HepG2 (cell line): Measurements from ENCODE around the gene KIAA1614. TPM values are rescaled to one million over a fixed set of nuclear protein-coding genes. Genes with fewer than 3 reads are reported as not detected.

ENCODE experiments used
- ATAC-seq: fragments of 200-7000 bp; cut with Tn5 transposase; 3 replicates; pipeline ENCODE4 v1.9.1; 2020; ENCODE audit warnings: mild to moderate bottlenecking, moderate library complexity
- BruUV-seq: library from RNA; stranded (reverse); fragments of 400-500 nt; replicated peaks from 2 replicates; lab custom pipeline; 2021; lab: Mats Ljungman, UMichigan
- CTCF ChIA-PET: fragments of 300-600 bp; formaldehyde crosslinking; extraction: SDS; loops from one replicate; lab custom pipeline; 2021; ENCODE audit warnings: low total read pairs, inconsistent platforms, low intra/inter-chr PET ratio; lab: Yijun Ruan, JAX
- POLR2A ChIA-PET: fragments of 350-600 bp; sonication (Branson Sonifier 250); formaldehyde crosslinking; loops from one replicate; lab custom pipeline; 2020; ENCODE audit warnings: antibody characterized with exemption, inconsistent platforms; lab: Yijun Ruan, JAX
- DNase-seq: peaks from one replicate; pipeline ENCODE4 v3.0.0-alpha.2; 2015; ENCODE audit warnings: low spot score
- FAIRE-seq: peaks from 3 replicates; lab custom pipeline; 2011; peaks lifted over from hg19 to GRCh38; lab: Jason Lieb, UNC
- H2AFZ ChIP-seq: one replicate; pipeline ENCODE4 v1.6.1; 2011; ENCODE audit warnings: low read length, inconsistent platforms
- H3K27ac ChIP-seq: fragments of 300-600 bp; 3 replicates; pipeline ENCODE4 v1.8.0; 2011; ENCODE audit warnings: mixed run types, mild to moderate bottlenecking, mixed read lengths, low read length, inconsistent platforms; ENCODE audit not compliant: insufficient read depth; ENCODE audit errors: extremely low read length
- H3K27me3 ChIP-seq, 2 experiments: fragments of 200-600 bp in 1 of 2; 2 replicates in 1 of 2; 3 replicates in 1 of 2; pipeline versions ENCODE4 v1.6.0 to v1.8.0; 2011; ENCODE audit warnings: low read length in 2 of 2, mild to moderate bottlenecking in 2 of 2, moderate library complexity in 2 of 2, inconsistent platforms in 1 of 2; ENCODE audit not compliant: insufficient read depth in 2 of 2, control insufficient read depth in 1 of 2
- H3K36me3 ChIP-seq, 2 experiments: fragments of 200-600 bp in 1 of 2; replicated peaks in 1 of 2; 2 replicates in 1 of 2; 3 replicates in 1 of 2; pipeline versions ENCODE4 v1.5.1 to v1.8.0; 2011; ENCODE audit warnings: low read length in 2 of 2, inconsistent platforms in 1 of 2; ENCODE audit not compliant: insufficient read depth in 2 of 2, control insufficient read depth in 1 of 2
- H3K4me1 ChIP-seq: 2 replicates; pipeline ENCODE4 v1.5.1; 2012; ENCODE audit warnings: low read length, inconsistent platforms; ENCODE audit not compliant: insufficient read depth
- H3K4me2 ChIP-seq: 2 replicates; pipeline ENCODE4 v1.6.0; 2011; ENCODE audit warnings: low read depth, low read length, inconsistent platforms
- H3K4me3 ChIP-seq, 3 experiments: fragments of 200-600 bp in 1 of 3; sonication (generic), shearing (Covaris generic) in 1 of 3; replicated peaks in 1 of 3; 2 replicates each; pipeline ENCODE4 v1.5.1; 2011 to 2016; ENCODE audit warnings: low read length in 3 of 3, inconsistent platforms in 2 of 3, low read depth in 2 of 3, mild to moderate bottlenecking in 2 of 3, control low read depth in 1 of 3, mixed read lengths in 1 of 3; ENCODE audit not compliant: insufficient read depth in 1 of 3
- H3K79me2 ChIP-seq: one replicate; pipeline ENCODE4 v1.6.1; 2011; ENCODE audit warnings: low read length, inconsistent platforms; ENCODE audit not compliant: insufficient read depth
- H3K9ac ChIP-seq: 2 replicates; pipeline ENCODE4 v1.6.0; 2011; ENCODE audit warnings: mild to moderate bottlenecking, low read depth, low read length, inconsistent platforms; ENCODE audit not compliant: insufficient read depth
- H3K9me3 ChIP-seq: 2 replicates; pipeline ENCODE4 v1.5.1; 2012; ENCODE audit warnings: mild to moderate bottlenecking, low read length
- H4K20me1 ChIP-seq: 2 replicates; pipeline ENCODE4 v1.6.0; 2011; ENCODE audit warnings: inconsistent platforms, mild to moderate bottlenecking, low read length, moderate library complexity; ENCODE audit not compliant: insufficient read depth
- FOXO1 ChIP-seq: sonication (generic); formaldehyde crosslinking; IDR thresholded peaks from 2 replicates; pipeline ENCODE4 v1.4.0; 2020; ENCODE audit warnings: missing genetic modification reagents
- KDM3A ChIP-seq: IDR thresholded peaks from 2 replicates; pipeline ENCODE4 v1.6.1; 2018; ENCODE audit warnings: low read depth, missing compliant biosample characterization
- MBD4 ChIP-seq: IDR thresholded peaks from 2 replicates; pipeline ENCODE4 v1.6.1; 2012; ENCODE audit warnings: low read length, inconsistent platforms, borderline replicate concordance
- USF2 ChIP-seq, 2 experiments: sonication (generic) in 1 of 2; formaldehyde crosslinking in 1 of 2; IDR thresholded peaks; 2 replicates each; pipeline versions ENCODE4 v1.5.1 to v1.6.1; 2011 to 2020; ENCODE audit warnings: borderline replicate concordance in 1 of 2, low read depth in 1 of 2, low read length in 1 of 2, mild to moderate bottlenecking in 1 of 2, missing genetic modification reagents in 1 of 2, moderate library complexity in 1 of 2
- ZMAT3 ChIP-seq: sonication (generic); formaldehyde crosslinking; conservative IDR thresholded peaks from 2 replicates; pipeline ENCODE4 v1.7.0; 2021; ENCODE audit warnings: missing genetic modification reagents
- ZNF329 ChIP-seq: sonication (generic); formaldehyde crosslinking; IDR thresholded peaks from 2 replicates; pipeline ENCODE4 v1.9.0; 2021; ENCODE audit warnings: low read depth, mild to moderate bottlenecking, missing genetic modification reagents
- ZNF44 ChIP-seq: sonication (generic); formaldehyde crosslinking; IDR thresholded peaks from 2 replicates; pipeline ENCODE4 v1.5.1; 2020; ENCODE audit warnings: mild to moderate bottlenecking, missing genetic modification reagents
- ZNF639 ChIP-seq: conservative IDR thresholded peaks from 2 replicates; pipeline ENCODE4 v1.6.1; 2018; ENCODE audit warnings: missing genetic modification reagents
- WGBS: methylation state at CpG from one replicate; pipeline ENCODE4 v1.1.6; 2017; ENCODE audit warnings: low lambda C conversion rate; 5-methylcytosine and 5-hydroxymethylcytosine counted together
- in situ Hi-C: cut with HindIII; loops from 2 replicates; pipeline ENCODE4 v1.10.0; 2017; ENCODE audit warnings: low pct_unique_long_range_greater_than_20kb; ENCODE audit not compliant: extremely low pct_ligation_motif_present
- intact Hi-C: fragments of 100-400 bp; cut with micrococcal nuclease; formaldehyde crosslinking; loops from one replicate; pipeline ENCODE4 v1.10.0; 2022; ENCODE audit not compliant: unreplicated experiment
- polyA plus RNA-seq, 8 experiments: library from polyadenylated mRNA; depleted of rRNA in 3 of 8; stranded (reverse) in 7 of 8; unstranded in 1 of 8; fragments of >200 nt; fragmentation: Illumina TruSeq in 4 of 8; extraction: Trizol in 4 of 8; gene quantifications; 2 replicates each; pipeline versions ENCODE4 v1.2.1 to v1.2.3, GENCODE V29; 2011 to 2016; ENCODE audit warnings: low read depth in 4 of 8, missing spikeins in 1 of 8, mixed read lengths in 1 of 8; ENCODE audit not compliant: insufficient read depth in 1 of 8
- total RNA-seq, 5 experiments: library from RNA; depleted of rRNA; stranded (reverse); fragments of >200 nt; fragmentation: Illumina TruSeq; extraction: Trizol; gene quantifications; 2 replicates each; pipeline ENCODE4 v1.2.3, GENCODE V29; 2016; ENCODE audit warnings: low read depth in 1 of 5

Gene KIAA1614
- total and polyA plus RNA-seq, 2 of the 13 experiments (the other 11 are each of a cell fraction or from before 2014, with no cell fraction given), result 0.15 to 0.77 TPM

GRCh38 chr1:180971273-180971997 lies 58.7 kb downstream of the KIAA1614 start:
- Histone ChIP-seq H4K20me1 (no peaks in the 10 kb centered on the region), H3K4me3 (no peak overlapping the region), H3K4me2 (no peak overlapping the region), H3K79me2 (no peaks in the 10 kb centered on the region), H3K9me3 (no peaks in the 10 kb centered on the region), H2AFZ (no peak overlapping the region), H3K9ac (no peak overlapping the region), H3K27me3 (no peaks in the 10 kb centered on the region), H3K36me3 (peaks cover 6 to 48% of the 10 kb centered on the region in 2 experiments), H3K27ac (no peak overlapping the region), H3K4me1 (peaks cover 12% of the 10 kb centered on the region)
- no peak for DNase-seq
- FAIRE-seq, result no peak
- no peak for ATAC-seq
- 100% methylated on average over 8 of the region's 8 CpGs for WGBS
- BruUV-seq, result no TSS peak
- TF ChIP-seq ZNF44, result no peak
- no peak for TF ChIP-seq USF2 (IDR thresholded peaks at IDR 0.05; ENCODE audit: low read depth, low read length)
- no peak for TF ChIP-seq USF2 (CRISPR knock-in tag; IDR thresholded peaks at IDR 0.05; ENCODE audit: borderline replicate concordance)
- TF ChIP-seq ZNF639 (CRISPR knock-in tag), result no peak
- no peak for TF ChIP-seq ZNF329 (CRISPR knock-in tag)
- no peak for TF ChIP-seq FOXO1 (CRISPR knock-in tag)
- no peak for TF ChIP-seq MBD4
- TF ChIP-seq ZMAT3 (CRISPR knock-in tag), result no peak
- no peak for TF ChIP-seq KDM3A (CRISPR knock-in tag)
- POLR2A ChIA-PET, result no interaction called here
- intact Hi-C loops (no loop called here), in situ Hi-C loops (no loop called here)
- CTCF ChIA-PET, result no interaction called here
